Fibroblast of lung (primary cell): Measurements from ENCODE around the gene REXO5. TPM values are rescaled to one million over a fixed set of nuclear protein-coding genes. Genes with fewer than 3 reads are reported as not detected.
A peak's percentile ranks its signal among the peaks of the same experiment; 100 is the strongest.

ENCODE experiments used
- DNase-seq, 2 donors: peaks; one replicate each; pipeline versions ENCODE4 v3.0.0 to v3.0.0-alpha.2; 2010; ENCODE audit warnings: low read depth in 2 of 2
- H2AFZ ChIP-seq: 2 replicates; pipeline ENCODE4 v1.5.1; 2012; ENCODE audit warnings: low read length, control low read depth, inconsistent platforms
- H3K27ac ChIP-seq: 2 replicates; pipeline ENCODE4 v1.5.1; 2011; ENCODE audit warnings: low read length, control low read depth; ENCODE audit not compliant: insufficient read depth
- H3K27me3 ChIP-seq: 2 replicates; pipeline ENCODE4 v1.5.1; 2011; ENCODE audit warnings: mild to moderate bottlenecking, low read length; ENCODE audit not compliant: control insufficient read depth, insufficient read depth
- H3K36me3 ChIP-seq: 2 replicates; pipeline ENCODE4 v1.5.1; 2011; ENCODE audit warnings: low read length; ENCODE audit not compliant: control insufficient read depth, insufficient read depth
- H3K4me1 ChIP-seq: 2 replicates; pipeline ENCODE4 v1.5.1; 2011; ENCODE audit warnings: low read length; ENCODE audit not compliant: control insufficient read depth, insufficient read depth; ENCODE audit errors: extremely low read depth
- H3K4me2 ChIP-seq: 2 replicates; pipeline ENCODE4 v1.5.1; 2011; ENCODE audit warnings: low read length, control low read depth; ENCODE audit not compliant: insufficient read depth; ENCODE audit errors: extremely low read depth
- H3K4me3 ChIP-seq, 4 experiments: fragments of 200-600 bp in 1 of 4; sonication (generic) in 1 of 4; replicated peaks in 1 of 4; 2 replicates each; pipeline ENCODE4 v1.5.1; 2011 to 2016; ENCODE audit warnings: low read length in 4 of 4, low read depth in 3 of 4, mild to moderate bottlenecking in 3 of 4, control low read depth in 2 of 4, inconsistent platforms in 1 of 4, mixed read lengths in 1 of 4; ENCODE audit not compliant: insufficient read depth in 1 of 4; ENCODE audit errors: control extremely low read depth in 1 of 4
- H3K79me2 ChIP-seq: 2 replicates; pipeline ENCODE4 v1.5.1; 2012; ENCODE audit warnings: mild to moderate bottlenecking, low read length, inconsistent platforms; ENCODE audit not compliant: control insufficient read depth, insufficient read depth
- H3K9ac ChIP-seq: 2 replicates; pipeline ENCODE4 v1.5.1; 2011; ENCODE audit warnings: mild to moderate bottlenecking, low read length, control low read depth; ENCODE audit not compliant: insufficient read depth
- H3K9me3 ChIP-seq: 2 replicates; pipeline ENCODE4 v1.5.1; 2012; ENCODE audit warnings: low read depth, low read length; ENCODE audit not compliant: control insufficient read depth, insufficient read depth
- H4K20me1 ChIP-seq: 2 replicates; pipeline ENCODE4 v1.5.1; 2011; ENCODE audit warnings: low read length; ENCODE audit not compliant: control insufficient read depth, insufficient read depth; ENCODE audit errors: extremely low read depth
- EZH2 ChIP-seq: IDR thresholded peaks from 2 replicates; pipeline ENCODE4 v1.5.1; 2012; ENCODE audit warnings: low read length, control low read depth, mild to moderate bottlenecking; ENCODE audit errors: missing control alignments
- polyA plus RNA-seq, 2 donors: library from polyadenylated mRNA; depleted of rRNA in 1 of 2; stranded (reverse) in 1 of 2; unstranded in 1 of 2; fragments of >200 nt; gene quantifications; 2 replicates each; pipeline ENCODE4 v1.2.1, GENCODE V29; 2011 to 2012; ENCODE audit warnings: missing spikeins in 1 of 2
- total RNA-seq: library from RNA; depleted of rRNA; stranded (reverse); fragments of >200 nt; gene quantifications from 2 replicates; pipeline ENCODE4 v1.2.1, GENCODE V29; 2014
- TF ChIP-seq, protein P1 (sequence below), 2 donors: IDR thresholded peaks in 1 of 2; conservative IDR thresholded peaks in 1 of 2; 1 replicate in 1 of 2; 2 replicates in 1 of 2; pipeline ENCODE4 v1.5.1; 2011 to 2012; ENCODE audit warnings: low read length in 2 of 2, control low read depth in 1 of 2, inconsistent platforms in 1 of 2, low read depth in 1 of 2, mild to moderate bottlenecking in 1 of 2

REXO5 gene
- total and polyA plus RNA-seq, 2 donors (not counting 1 experiment from before 2014, with no cell fraction given), result 5.6 to 9.1 TPM

DNA sequence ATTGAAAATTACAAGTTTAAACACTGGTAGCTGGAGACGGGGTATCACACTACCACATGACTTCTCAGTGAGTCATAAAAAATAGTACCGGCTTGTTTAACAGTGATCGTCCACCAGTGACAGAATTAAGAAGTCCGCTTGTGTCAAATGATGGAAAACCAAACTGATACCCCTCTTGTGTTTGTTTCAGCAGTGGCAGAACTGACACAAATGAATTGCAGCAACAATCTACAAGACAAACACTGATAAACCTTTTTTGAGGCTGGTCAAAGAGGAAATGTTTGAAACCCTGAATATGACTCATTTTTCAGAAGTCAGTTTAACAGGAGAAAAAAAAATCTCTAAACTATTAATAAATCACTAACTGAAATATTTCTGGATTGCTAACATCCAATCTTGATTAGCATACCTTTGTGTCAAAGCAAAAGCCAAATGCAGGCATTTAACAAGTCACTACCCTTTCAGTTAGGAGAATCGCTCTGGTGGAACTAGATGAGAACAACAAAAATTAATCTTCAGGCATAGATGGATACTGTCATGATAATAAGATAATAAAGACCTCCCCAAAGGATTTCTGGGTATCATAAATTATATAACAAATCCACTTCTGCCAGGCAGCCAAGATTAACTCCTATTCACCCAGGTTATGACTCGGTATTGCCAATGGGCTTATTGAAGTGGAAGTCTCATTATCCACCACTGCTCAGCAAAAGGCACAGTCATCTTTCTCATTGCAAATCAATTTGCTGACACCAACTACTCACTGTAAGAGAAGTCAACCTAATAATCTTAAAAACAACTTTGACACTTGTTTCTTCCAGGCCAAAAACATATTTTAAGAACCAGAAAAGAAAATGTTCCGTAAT, 73.1 kb downstream of the REXO5 start:
- Histone ChIP-seq H4K20me1 (no peaks in the 10 kb centered on the region), H3K4me1 (peaks cover 11% of the 10 kb centered on the region), H3K4me2 (peak overlapping the region; percentile 65), H3K79me2 (peaks cover 88% of the 10 kb centered on the region), H3K4me3 (peak overlapping the region in 1 of 4 experiments; percentile 7), H3K27me3 (no peaks in the 10 kb centered on the region), H3K27ac (peak overlapping the region; percentile 37), H3K9ac (no peak overlapping the region), H3K36me3 (no peaks in the 10 kb centered on the region), H2AFZ (no peak overlapping the region), H3K9me3 (no peaks in the 10 kb centered on the region)
- no peak for TF ChIP-seq EZH2
- TF ChIP-seq, protein P1, sequence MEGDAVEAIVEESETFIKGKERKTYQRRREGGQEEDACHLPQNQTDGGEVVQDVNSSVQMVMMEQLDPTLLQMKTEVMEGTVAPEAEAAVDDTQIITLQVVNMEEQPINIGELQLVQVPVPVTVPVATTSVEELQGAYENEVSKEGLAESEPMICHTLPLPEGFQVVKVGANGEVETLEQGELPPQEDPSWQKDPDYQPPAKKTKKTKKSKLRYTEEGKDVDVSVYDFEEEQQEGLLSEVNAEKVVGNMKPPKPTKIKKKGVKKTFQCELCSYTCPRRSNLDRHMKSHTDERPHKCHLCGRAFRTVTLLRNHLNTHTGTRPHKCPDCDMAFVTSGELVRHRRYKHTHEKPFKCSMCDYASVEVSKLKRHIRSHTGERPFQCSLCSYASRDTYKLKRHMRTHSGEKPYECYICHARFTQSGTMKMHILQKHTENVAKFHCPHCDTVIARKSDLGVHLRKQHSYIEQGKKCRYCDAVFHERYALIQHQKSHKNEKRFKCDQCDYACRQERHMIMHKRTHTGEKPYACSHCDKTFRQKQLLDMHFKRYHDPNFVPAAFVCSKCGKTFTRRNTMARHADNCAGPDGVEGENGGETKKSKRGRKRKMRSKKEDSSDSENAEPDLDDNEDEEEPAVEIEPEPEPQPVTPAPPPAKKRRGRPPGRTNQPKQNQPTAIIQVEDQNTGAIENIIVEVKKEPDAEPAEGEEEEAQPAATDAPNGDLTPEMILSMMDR (conservative IDR thresholded peaks at IDR 0.05 in 1 of 2, IDR thresholded peaks at IDR 0.05 in 1 of 2; ENCODE audit: low read depth in 1 of 2, low read length in 2 of 2), result no peak
- DNase-seq, result peak; percentile 62 to 80

DNA sequence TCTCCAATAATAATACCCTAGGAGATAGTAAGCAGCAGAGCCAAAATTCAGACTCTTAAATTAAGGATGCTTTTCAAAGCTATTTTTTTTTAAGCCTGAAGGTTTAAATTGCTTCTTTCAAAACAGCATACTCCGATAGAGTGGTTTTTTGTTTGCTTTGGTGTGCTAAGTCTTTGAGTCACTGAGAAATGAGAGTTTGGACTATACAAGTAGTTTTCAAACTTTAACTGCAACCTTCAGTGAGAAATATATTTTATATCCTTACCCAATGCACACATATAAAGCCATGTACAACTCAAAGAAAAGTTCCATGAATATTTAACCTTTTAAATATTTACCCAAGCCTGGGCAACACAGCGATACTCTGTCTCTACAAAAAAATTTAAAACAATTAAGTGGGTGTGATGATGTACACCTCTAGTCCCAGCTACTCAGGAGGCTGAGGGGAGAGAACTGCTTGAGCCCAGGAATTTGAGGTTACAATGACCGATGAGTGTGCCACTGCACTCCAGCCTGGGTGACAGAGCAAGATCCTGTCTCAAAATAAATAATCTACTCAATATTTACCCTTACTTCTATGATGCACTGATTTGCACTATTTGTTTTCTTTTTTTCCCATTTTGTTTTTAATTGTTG, 74.7 kb downstream of the REXO5 start:
- no peak overlapping the region for H3K4me2 ChIP-seq
- TF ChIP-seq, protein P1 (conservative IDR thresholded peaks at IDR 0.05 in 1 of 2, IDR thresholded peaks at IDR 0.05 in 1 of 2; ENCODE audit: low read depth in 1 of 2, low read length in 2 of 2), result no peak
- no peak for TF ChIP-seq EZH2
- H3K27me3 ChIP-seq, result no peaks in the 10 kb centered on the region
- H3K27ac ChIP-seq, result no peak overlapping the region
- no peak for DNase-seq
- no peak overlapping the region for H3K9ac ChIP-seq
- no peaks in the 10 kb centered on the region for H3K9me3 ChIP-seq
- no peak overlapping the region for H2AFZ ChIP-seq
- H3K79me2 ChIP-seq, result peaks cover 82% of the 10 kb centered on the region
- H4K20me1 ChIP-seq, result no peaks in the 10 kb centered on the region
- H3K36me3 ChIP-seq, result no peaks in the 10 kb centered on the region
- H3K4me1 ChIP-seq, result peaks cover 12% of the 10 kb centered on the region
- no peak overlapping the region for H3K4me3 ChIP-seq

DNA sequence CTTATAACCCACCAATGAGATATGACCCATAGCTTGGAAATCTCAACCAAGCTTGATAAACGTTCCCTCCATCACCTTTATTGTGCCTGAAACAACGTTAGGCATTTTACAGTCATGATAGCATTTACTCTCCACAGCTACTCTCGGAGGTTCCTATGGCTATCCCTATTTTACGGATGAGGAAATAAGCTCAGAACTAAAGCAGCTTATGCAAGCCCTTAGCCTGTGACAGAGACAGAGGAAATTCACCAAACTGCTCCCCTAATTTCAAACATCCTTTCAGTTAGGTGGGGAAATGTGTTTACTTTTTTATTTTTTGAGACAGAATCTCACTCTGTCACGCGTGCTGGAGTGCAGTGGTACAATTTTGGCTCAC, 75.2 kb downstream of the REXO5 start:
- Histone ChIP-seq H4K20me1 (no peaks in the 10 kb centered on the region), H3K27ac (no peak overlapping the region), H3K9me3 (no peaks in the 10 kb centered on the region), H3K36me3 (no peaks in the 10 kb centered on the region), H3K4me2 (no peak overlapping the region), H3K4me3 (no peak overlapping the region), H3K9ac (no peak overlapping the region), H3K79me2 (peaks cover 82% of the 10 kb centered on the region), H2AFZ (no peak overlapping the region), H3K4me1 (peaks cover 12% of the 10 kb centered on the region), H3K27me3 (no peaks in the 10 kb centered on the region)
- no peak for DNase-seq
- TF ChIP-seq, protein P1 (conservative IDR thresholded peaks at IDR 0.05 in 1 of 2, IDR thresholded peaks at IDR 0.05 in 1 of 2; ENCODE audit: low read depth in 1 of 2, low read length in 2 of 2), result no peak
- no peak for TF ChIP-seq EZH2
